K562 (cell line): Measurements from ENCODE around the gene GATAD2B. TPM values are rescaled to one million over a fixed set of nuclear protein-coding genes. Genes with fewer than 3 reads are reported as not detected.

Experiments
- CHD4 ChIP-seq: fragments of 200-600 bp; sonication (generic); IDR thresholded peaks from 3 replicates; pipeline ENCODE4 v1.6.1; 2012; ENCODE audit warnings: low read depth, mild to moderate bottlenecking, mixed read lengths, low read length, inconsistent platforms; ENCODE audit not compliant: insufficient read depth, insufficient replicate concordance, poor library complexity, severe bottlenecking
- EHMT2 ChIP-seq: fragments of 450-650 bp; IDR thresholded peaks from 2 replicates; pipeline ENCODE4 v1.6.1; 2018; ENCODE audit warnings: antibody characterized with exemption
- GTF3C2 ChIP-seq: IDR thresholded peaks from 3 replicates; pipeline ENCODE4 v1.6.1; 2011; ENCODE audit warnings: borderline replicate concordance, mild to moderate bottlenecking, moderate library complexity; ENCODE audit not compliant: insufficient read length; ENCODE audit errors: extremely low read depth
- NR3C1 ChIP-seq: sonication (generic); formaldehyde crosslinking; IDR thresholded peaks from 2 replicates; pipeline ENCODE4 v1.8.1; 2022; ENCODE audit warnings: missing genetic modification reagents
- PRDM10 ChIP-seq: fragments of 450-650 bp; IDR thresholded peaks from 2 replicates; pipeline ENCODE4 v1.6.1; 2018; ENCODE audit not compliant: partially characterized antibody
- SMAD4 ChIP-seq: fragments of 250-450 bp; sonication (Bioruptor Pico); conservative IDR thresholded peaks from 2 replicates; pipeline ENCODE4 v1.8.0; 2021; ENCODE audit warnings: inconsistent platforms, mild to moderate bottlenecking, moderate library complexity
- ZBTB40 ChIP-seq, 2 experiments: fragments of 450-650 bp in 1 of 2; sonication (generic) in 1 of 2; formaldehyde crosslinking in 1 of 2; IDR thresholded peaks; 2 replicates each; pipeline versions ENCODE4 v1.7.1 to v1.9.0; 2016 to 2022; ENCODE audit warnings: inconsistent platforms in 1 of 2, mild to moderate bottlenecking in 1 of 2, missing genetic modification reagents in 1 of 2
- ZNF175 ChIP-seq: fragments of 200-800 bp; sonication (Bioruptor generic); IDR thresholded peaks from 2 replicates; pipeline ENCODE4 v1.6.1; 2016; ENCODE audit warnings: low read depth, mild to moderate bottlenecking, missing genetic modification characterization, missing compliant biosample characterization
- ZNF780A ChIP-seq: fragments of 250-450 bp; sonication (Bioruptor Pico); IDR thresholded peaks from 2 replicates; pipeline ENCODE4 v1.5.0; 2021; ENCODE audit warnings: mild to moderate bottlenecking
- polyA plus RNA-seq, 8 experiments: library from polyadenylated mRNA; depleted of rRNA in 4 of 8; stranded (reverse) in 5 of 8; unstranded in 3 of 8; fragments of >200 nt; fragmentation: Nextera tagmentation in 2 of 8; fragmentation: Illumina TruSeq in 1 of 8; extraction: Ambion mirVana in 2 of 8; extraction: Trizol in 1 of 8; gene quantifications; 2 replicates each; pipeline versions ENCODE4 v1.2.1 to v1.2.3, GENCODE V29; 2011 to 2014; ENCODE audit warnings: inconsistent platforms in 1 of 8, missing spikeins in 1 of 8
- total RNA-seq, 7 experiments: library from RNA; depleted of rRNA in 6 of 7; stranded (reverse); fragments of >200 nt in 6 of 7; fragmentation: Illumina TruSeq in 2 of 7; extraction: Trizol in 2 of 7; gene quantifications; 2 replicates each; pipeline versions ENCODE4 v1.2.1 to v1.2.3, GENCODE V29; 2011 to 2021; ENCODE audit warnings: low replicate concordance in 1 of 7

GATAD2B gene
- total and polyA plus RNA-seq, 9 of the 15 experiments (the other 6 are each of a cell fraction or from before 2014, with no cell fraction given), result 1.5 to 40.2 (median 4.9) TPM

GRCh38 chr1:153922076-153922971, 448 bp downstream of the GATAD2B start (continued):
- TF ChIP-seq ZBTB40 (IDR thresholded peaks at IDR 0.05), result no peak
- no peak for TF ChIP-seq ZBTB40 (CRISPR knock-in tag; IDR thresholded peaks at IDR 0.05)
- no peak for TF ChIP-seq GTF3C2
- peak; percentile 11; the same call in 1 of the 2 replicates for TF ChIP-seq SMAD4 (CRISPR knock-in tag)
- no peak for TF ChIP-seq EHMT2
- no peak for TF ChIP-seq NR3C1
- no peak for TF ChIP-seq PRDM10
- TF ChIP-seq ZNF175 (CRISPR knock-in tag), result no peak
- TF ChIP-seq ZNF780A (CRISPR knock-in tag), result no peak
- TF ChIP-seq CHD4, result no peak
